ENCODE data around the gene RSPH6A.

DNA sequence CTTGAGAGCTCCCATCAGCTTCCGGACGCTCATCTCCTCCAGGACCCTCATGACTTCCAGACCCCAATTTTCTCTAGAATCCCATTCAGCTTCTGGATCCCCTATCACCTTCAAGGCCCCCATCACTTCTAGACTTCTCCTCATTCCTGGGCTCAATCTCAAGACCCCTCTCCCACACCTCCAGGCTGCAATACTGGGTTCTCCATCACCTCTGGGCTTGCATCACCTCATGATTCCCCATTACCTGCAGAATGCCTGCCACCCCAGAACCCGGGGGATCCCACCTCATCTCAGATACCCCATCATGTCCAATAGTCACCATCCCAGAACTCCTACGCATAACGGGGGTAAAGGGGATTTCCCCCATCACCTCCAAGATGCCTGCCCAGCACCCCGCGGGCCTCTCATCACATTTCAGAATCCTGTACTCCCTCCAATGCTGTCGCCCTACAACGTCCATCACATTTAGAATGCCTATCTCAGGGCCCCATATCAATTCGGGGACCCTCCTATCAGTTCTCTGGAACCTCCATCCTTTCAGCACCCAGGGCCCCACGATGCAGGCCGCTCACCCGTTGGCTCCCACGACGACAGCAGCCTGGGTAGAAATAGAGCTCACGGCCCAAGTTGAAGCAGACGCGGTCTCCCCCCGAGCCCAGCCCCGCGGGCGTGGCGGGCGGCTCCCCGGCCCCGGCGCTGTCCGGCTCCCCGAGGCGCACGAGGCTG is 23.2 kb downstream of the RSPH6A start:
- TF ChIP-seq, protein P1, sequence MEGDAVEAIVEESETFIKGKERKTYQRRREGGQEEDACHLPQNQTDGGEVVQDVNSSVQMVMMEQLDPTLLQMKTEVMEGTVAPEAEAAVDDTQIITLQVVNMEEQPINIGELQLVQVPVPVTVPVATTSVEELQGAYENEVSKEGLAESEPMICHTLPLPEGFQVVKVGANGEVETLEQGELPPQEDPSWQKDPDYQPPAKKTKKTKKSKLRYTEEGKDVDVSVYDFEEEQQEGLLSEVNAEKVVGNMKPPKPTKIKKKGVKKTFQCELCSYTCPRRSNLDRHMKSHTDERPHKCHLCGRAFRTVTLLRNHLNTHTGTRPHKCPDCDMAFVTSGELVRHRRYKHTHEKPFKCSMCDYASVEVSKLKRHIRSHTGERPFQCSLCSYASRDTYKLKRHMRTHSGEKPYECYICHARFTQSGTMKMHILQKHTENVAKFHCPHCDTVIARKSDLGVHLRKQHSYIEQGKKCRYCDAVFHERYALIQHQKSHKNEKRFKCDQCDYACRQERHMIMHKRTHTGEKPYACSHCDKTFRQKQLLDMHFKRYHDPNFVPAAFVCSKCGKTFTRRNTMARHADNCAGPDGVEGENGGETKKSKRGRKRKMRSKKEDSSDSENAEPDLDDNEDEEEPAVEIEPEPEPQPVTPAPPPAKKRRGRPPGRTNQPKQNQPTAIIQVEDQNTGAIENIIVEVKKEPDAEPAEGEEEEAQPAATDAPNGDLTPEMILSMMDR (conservative IDR thresholded peaks at IDR 0.05 in 1 of 2, IDR thresholded peaks at IDR 0.05 in 1 of 2; ENCODE audit: extremely low read depth in 1 of 2, insufficient read depth in 1 of 2, low read depth in 1 of 2, low read length in 2 of 2): no peak
- TF ChIP-seq EZH2 (IDR thresholded peaks at IDR 0.05; ENCODE audit: borderline replicate concordance, low read length): no peak
